ENCODE measurements around the gene CPM.
"Not testable (repeated sequence)": the region's sequence is repeated elsewhere in the genome, so short reads cannot be mapped to it uniquely, and the experiment has no call there.

CPM gene

GRCh38 chr12:68844788-68845695 lies 87.9 kb downstream of the CPM start:
- DNase-seq = no peak

GRCh38 chr12:68844318-68844745 lies 88.6 kb downstream of the CPM start:
- no peak for DNase-seq

DNA sequence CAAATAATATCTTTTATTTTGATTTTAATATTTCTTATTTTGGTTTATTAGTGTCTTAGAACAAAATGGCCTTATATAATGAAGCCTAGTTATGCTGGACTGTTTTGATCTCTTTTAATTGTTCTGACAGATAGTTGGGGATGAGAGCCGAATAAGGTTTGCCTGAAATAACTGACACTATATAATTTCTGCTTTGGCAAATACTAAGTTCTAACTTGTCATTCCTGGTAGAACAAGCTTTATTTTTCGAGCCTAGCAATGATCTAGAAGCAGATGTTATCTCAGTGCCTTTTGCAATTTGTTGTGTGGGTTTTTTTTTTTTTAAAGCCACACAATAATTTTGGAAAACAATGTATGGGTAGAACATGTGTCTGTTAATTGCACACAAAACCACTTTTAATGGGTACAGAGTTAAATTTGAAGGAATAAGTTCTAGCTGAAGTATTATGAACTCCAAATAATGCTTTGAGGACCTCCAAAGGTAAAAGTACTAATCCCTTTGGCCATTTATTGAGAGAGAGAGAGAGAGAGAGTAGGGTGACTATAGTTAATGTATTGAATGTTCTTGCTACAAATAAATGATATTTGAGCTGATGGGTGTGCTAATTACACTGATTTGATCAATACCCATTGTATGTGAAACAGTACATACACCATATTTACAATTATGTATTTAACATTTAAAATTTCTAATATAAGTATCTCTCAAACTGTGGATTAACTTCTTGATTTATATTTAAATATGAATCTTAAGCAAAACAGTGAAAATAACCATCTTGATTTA lies 90.0 kb downstream of the CPM start:
- no peak for DNase-seq

GRCh38 chr12:68842123-68842522 lies 90.8 kb downstream of the CPM start:
- DNase-seq = no peak

DNA sequence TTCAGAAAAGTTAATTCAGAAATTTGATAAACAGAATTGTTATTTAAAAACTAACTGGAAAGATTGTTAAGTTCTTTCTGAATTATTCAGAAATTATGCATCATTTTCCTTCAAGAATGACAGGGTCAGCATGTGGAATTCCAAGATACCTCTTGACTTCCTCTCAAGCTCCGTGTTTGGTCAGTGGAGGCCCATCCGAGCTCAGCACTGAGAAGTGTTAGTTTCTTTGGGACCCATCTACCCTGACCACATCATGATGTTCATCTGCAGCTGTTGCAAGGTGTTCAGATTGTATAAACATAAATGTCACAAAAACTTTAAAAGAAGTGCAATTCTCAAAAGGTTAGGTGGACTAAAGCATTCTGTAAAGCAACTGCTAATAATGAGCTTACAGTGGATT lies 91.3 kb downstream of the CPM start:
- DNase-seq = no peak

- DNase-seq = not testable (repeated sequence)
Observed at GRCh38 chr12:68841175-68841574, 91.8 kb downstream of the CPM start.

- DNase-seq = no peak
Observed at GRCh38 chr12:68839183-68840147, 93.5 kb downstream of the CPM start.

- no peak for DNase-seq
Observed at GRCh38 chr12:68838046-68838886, 94.7 kb downstream of the CPM start.

DNA sequence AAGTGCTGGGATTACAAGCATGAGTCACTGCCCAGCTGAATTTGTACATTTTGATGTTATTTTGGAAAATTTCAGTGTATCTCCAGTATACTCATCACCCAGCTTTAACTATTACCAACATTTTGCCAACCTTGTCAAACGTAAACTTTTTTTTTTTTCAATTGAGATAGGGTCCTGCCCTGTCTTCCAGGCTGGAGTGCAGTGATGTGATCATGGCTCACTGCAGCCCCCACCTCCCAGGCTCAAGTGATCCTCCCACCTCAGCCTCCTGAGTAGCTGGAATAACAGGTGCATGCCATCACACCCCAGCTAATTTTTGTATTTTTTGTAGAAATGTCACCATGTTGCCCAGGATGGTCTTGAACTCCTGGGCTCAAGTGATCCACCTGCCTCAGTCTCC lies 95.8 kb downstream of the CPM start:
- no peak for DNase-seq

DNA sequence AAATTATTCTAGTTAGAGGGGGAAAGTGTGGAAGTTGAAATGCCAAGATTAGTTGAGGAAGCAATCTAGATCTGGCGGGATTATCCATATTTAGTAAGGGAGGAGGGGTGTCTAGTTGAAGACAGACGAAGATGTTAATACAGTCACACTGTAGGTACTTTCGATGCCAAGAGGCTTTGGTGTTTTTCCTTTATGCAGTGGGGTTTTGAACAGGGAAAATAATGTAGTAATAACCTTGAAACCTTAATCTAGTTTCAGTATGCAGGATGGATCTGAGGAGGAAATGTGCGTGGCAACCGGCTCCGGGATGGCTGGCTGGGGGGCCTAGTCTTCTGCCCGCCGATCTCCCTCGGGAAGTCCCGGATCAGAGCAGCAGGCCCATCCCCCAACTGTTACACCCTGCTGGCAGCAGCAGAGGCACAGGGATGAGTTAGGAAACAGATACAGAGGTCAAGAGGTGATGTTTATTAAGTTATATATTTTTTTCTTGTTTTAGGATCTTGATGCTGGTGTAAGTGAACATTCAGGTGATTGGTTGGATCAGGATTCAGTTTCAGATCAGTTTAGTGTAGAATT lies 97.5 kb downstream of the CPM start:
- no peak for DNase-seq

DNA sequence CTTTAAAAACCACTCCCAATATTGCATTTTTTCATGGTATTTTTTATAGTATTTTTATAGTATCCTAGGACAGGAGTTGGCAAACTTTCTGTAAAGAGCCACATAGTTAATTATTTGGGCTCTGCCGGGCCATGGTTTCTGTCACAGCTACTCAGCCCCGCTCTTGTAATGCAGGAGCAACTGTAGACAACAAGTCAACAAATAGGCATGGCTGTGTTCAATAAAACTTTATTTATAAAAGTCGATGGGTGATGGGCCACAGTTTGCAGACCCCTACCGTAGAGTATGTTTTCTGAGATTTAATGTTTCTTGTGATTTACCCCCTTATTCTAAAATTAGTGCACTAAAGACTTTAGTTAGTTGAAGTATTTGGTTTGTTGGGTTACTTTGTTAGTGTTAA lies 99.5 kb downstream of the CPM start:
- no peak for DNase-seq

DNA sequence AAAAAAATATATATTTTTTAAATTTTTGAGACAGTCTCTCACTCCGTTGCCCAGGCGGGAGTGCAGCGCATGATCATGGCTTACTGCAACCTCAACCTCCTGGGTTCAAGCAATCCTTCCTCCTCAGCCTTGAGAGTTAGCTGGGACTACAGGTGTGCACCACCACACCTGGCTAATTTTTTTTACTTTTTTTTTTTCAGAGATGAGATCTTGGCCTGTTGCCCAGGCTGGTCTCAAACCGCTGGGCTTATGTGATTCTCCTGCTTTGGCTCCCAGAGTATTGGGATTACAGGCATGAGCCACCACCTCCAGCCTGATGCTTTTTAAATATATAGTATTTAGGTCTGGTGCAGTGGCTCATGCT lies 100.5 kb downstream of the CPM start:
- DNase-seq = no peak

- DNase-seq = no peak
Observed at GRCh38 chr12:68831751-68832503, 101.0 kb downstream of the CPM start.

GRCh38 chr12:68831272-68831671 lies 101.7 kb downstream of the CPM start:
- DNase-seq = no peak

GRCh38 chr12:68828672-68829068 lies 104.3 kb downstream of the CPM start:
- no peak for DNase-seq

DNA sequence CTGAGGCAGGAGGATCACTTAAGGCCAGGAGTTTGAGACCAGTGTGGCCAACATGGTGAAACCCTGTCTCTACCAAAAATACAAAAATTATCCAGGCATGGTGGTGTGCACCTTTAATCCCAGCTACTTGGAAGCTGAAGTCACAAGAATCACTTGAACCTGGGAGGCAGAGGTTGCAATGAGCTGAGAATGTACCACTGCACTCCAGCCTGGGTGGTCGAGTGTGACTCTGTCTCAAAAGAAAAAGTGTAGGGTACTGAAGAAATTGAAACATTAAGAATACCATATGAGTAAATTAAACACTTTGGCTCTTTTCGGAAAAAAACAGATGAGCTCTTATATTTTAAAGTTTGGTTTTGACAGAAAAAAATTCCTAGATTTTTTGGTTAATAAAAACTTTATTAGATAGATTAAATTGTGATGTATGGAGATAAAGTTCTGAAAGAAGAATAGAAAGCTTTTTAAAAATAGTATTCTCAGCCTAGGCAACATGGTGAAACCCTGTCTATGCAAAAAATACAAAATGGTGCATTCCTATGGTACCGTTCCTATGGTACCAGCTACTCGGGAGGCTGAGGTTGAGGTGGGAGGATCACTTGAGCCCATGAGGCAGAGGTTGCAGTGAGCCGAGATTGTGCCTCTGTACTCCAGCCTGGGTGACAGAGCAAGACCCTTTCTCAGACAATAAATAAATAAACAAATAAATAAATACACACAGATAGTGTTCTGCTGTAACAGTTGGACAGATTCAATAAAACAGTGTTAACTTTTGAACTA lies 104.9 kb downstream of the CPM start:
- no peak for DNase-seq

DNA sequence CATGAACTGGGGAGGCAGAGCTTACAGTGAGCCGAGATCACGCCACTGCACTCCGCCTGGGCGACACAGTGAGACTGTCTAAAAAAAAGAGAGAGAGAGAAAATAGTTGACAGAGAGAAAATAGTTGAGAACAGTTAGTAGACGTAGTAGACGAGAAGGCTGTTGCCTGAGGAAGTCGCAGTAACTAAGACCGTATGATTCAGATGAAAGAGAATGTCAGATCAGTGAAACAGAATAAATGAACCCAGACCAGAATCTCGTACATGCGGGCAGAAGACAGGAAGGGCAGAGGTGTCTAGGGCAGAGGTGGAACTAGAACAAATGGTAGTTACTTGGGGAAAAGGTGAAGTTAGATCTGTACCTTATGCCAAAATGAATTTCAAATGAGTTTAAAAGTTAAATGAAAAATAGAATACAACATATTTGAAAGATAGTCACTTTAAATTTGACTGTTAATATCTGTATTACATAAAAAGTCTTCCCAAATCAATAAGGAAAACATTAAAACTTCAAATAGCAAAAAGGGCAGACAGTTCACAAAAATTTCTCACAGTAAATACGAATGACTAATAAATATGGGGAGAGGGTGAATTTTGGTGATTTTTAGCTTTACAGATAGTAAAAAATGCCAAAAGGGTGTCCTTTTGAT lies 107.3 kb downstream of the CPM start:
- no peak for DNase-seq

DNA sequence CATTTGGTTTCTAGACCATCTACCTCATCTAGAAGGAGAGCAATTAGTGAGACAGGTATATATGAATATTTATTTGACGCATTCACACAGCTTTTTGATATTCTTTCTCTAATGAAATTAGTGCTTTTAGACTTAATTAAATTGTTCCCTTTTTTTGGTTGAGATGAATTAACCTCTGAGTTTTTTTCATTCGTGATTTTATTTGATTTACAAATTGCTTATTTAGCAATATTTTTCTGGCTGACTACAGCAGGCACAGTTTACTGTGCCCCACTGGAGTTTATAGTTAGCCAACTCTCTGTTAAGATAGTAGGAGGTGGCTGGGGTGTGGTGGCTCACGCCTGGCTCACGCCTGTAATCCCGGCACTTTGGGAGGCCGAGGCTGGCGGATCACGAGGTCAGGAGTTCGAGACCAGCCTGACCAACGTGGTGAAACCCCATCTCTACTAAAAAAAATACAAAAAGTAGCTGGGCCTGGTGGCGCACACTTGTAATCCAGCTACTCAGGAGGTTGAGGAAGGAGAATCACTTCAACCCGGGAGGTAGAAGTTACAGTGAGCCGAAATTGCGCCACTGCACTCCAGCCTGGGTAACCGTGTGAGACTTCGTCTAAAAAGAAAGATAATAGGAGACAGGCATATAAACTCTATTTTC lies 108.2 kb downstream of the CPM start:
- no peak for DNase-seq

GRCh38 chr12:68824131-68824530 lies 108.8 kb downstream of the CPM start:
- no peak for DNase-seq
